IPS DF 6.9 (cell line): Measurements from ENCODE around the gene NKG7.

Experiments
- DNase-seq: peaks from one replicate; pipeline ENCODE4 v3.0.0-alpha.2; 2013; ENCODE audit warnings: low read depth, low spot score
- H3K27ac ChIP-seq: one replicate; pipeline ENCODE4 v1.5.1; 2013; ENCODE audit warnings: low read length, control low read depth
- H3K27me3 ChIP-seq: 2 replicates; pipeline ENCODE4 v1.6.1; 2013; ENCODE audit warnings: mild to moderate bottlenecking, low read length; ENCODE audit not compliant: control insufficient read depth, insufficient read depth
- H3K36me3 ChIP-seq: 2 replicates; pipeline ENCODE4 v1.6.1; 2013; ENCODE audit warnings: low read length; ENCODE audit not compliant: control insufficient read depth, insufficient read depth
- H3K4me1 ChIP-seq: 2 replicates; pipeline ENCODE4 v1.6.1; 2013; ENCODE audit warnings: low read length; ENCODE audit not compliant: control insufficient read depth, insufficient read depth
- H3K4me3 ChIP-seq: 2 replicates; pipeline ENCODE4 v1.5.1; 2013; ENCODE audit warnings: mild to moderate bottlenecking, low read length
- H3K9me3 ChIP-seq: 2 replicates; pipeline ENCODE4 v1.6.1; 2013; ENCODE audit warnings: low read length, inconsistent platforms; ENCODE audit not compliant: control insufficient read depth, insufficient read depth
- WGBS: extraction: QIAGEN DNeasy Blood & Tissue Kit; methylation state at CpG from one replicate; pipeline ENCODE4 v1.1.7; 2013; ENCODE audit warnings: mixed read lengths, missing lambda C conversion rate; ENCODE audit not compliant: insufficient read length, insufficient coverage; 5-methylcytosine and 5-hydroxymethylcytosine counted together

NKG7 gene

DNA sequence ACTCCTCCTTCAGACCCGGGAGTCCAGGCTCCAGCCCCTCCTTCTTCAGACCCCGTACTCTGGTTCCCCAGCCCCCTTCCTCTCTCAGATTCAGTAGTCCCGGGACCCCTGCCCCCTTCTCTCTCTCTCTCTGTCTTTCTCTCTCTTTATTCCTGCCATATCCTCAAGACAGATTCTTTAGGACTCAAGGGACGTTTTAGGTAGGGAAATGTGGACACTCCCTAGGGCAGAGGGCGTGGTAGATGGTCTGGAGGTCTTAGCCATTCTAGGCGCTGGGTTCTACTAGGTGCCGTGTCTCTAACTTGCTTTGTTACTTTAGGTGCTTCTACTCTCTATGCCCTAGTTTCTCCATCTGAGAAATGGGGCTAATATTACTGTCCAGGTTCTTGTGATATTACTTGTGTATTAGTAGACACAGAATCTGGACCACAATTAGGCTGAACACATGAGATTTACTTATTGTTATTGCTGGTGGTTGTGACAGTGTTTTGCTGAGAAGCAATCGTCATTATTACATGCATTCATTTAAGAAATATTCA lies 18.7 kb upstream of the NKG7 start:
- Histone ChIP-seq H3K9me3 (no peaks in the 10 kb centered on the region), H3K4me1 (no peaks in the 10 kb centered on the region; the same call in 1 of the 2 replicates), H3K27me3 (no peaks in the 10 kb centered on the region), H3K4me3 (no peak overlapping the region), H3K36me3 (no peaks in the 10 kb centered on the region), H3K27ac (no peak overlapping the region)
- no CpG with 5 or more reads among the region's 8 CpGs for WGBS
- DNase-seq: no peak

DNA sequence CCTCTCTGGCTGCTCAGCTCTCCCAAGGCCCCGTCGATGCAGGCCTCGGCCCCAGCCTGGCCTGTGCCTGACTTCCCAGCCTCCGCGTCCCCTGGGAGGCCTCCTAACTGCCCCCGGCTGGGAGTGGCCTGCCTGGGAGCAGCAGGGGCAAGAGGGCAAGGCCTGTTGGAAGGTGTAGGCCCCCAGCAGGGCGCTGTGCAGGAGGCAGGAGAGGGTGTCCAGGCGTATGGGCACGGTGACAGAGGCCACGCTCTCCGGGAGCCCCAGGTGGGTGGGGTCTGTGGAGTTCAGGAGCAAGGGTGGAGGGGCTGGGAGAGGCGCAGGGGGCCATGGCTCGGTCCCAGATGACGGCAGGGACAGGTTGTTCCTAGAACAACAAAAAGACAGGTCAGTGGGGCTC lies 16.7 kb upstream of the NKG7 start:
- Histone ChIP-seq H3K4me1 (no peaks in the 10 kb centered on the region; the same call in 1 of the 2 replicates), H3K36me3 (no peaks in the 10 kb centered on the region), H3K4me3 (no peak overlapping the region), H3K9me3 (no peaks in the 10 kb centered on the region), H3K27ac (no peak overlapping the region), H3K27me3 (no peaks in the 10 kb centered on the region)
- WGBS: no CpG with 5 or more reads among the region's 14 CpGs
- no peak for DNase-seq

DNA sequence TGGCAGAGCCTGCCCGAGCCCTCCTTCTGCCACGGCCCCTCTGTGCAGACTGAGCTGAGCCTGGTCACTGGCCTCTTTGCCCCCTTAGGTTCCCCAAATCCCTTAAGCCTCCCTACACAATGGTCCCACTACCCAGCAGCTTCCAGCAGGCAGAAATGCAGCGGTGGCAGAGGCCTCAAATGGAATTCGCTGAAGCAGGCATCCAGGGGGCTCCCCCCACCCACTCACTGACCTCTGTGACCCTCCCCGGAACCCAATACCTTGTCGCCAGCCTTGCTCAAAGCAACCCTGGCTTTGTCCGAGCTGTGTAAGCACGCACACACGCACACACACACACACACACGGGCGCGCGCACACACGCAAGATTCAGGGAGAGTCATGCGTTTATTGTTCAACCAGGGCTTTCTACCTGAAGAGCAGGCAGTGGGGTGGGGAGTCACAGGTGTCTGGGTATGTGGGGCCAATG lies 15.5 kb upstream of the NKG7 start, which contains the start of gene LIM2:
TSS of gene LIM2 (minus strand) at position 51 of the 466 bp plus-strand sequence. CDS start 531 bp downstream, outside the sequence.
- H3K27me3 ChIP-seq: no peaks in the 10 kb centered on the region

DNA sequence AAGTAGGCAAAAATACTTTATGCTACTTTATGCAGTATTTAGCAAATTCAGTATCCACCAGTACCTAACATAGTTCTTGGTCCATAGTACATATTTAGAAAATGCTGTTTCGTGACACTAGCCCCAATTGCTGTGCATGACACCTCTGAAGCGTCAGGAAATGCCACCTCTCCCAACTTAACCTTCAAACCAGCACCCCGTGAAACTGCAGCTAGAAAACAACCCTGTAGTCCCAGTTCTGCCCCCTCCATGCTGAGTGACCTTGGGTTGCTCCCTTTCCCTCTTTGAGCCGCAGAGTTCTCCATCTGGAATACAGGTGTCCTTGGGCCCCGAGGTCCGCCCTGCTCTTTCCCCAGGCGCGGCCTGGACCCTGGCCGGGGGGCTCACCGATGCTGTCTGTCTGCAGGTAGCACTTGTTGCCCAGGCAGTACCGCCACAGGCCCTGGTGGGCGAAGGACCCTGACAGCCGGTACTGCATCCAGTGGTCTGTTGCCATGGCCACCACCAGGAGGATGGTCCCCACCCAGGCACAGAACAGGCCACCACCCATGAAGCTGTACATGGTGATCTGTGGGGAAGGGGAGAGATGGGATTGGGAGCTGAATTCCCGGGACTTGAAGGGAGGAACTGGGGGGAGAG lies 14.5 kb upstream of the NKG7 start:
- H3K9me3 ChIP-seq: no peaks in the 10 kb centered on the region
- H3K27ac ChIP-seq: no peak overlapping the region
- no peaks in the 10 kb centered on the region; the same call in 1 of the 2 replicates for H3K4me1 ChIP-seq
- no peak for DNase-seq
- no CpG with 5 or more reads among the region's 14 CpGs for WGBS
- no peaks in the 10 kb centered on the region for H3K27me3 ChIP-seq
- no peak overlapping the region for H3K4me3 ChIP-seq
- H3K36me3 ChIP-seq: no peaks in the 10 kb centered on the region

More for the DNA sequence above, 15.5 kb upstream of the NKG7 start, which contains the start of gene LIM2:
- H3K4me1 ChIP-seq: no peaks in the 10 kb centered on the region; the same call in 1 of the 2 replicates
- no peak for DNase-seq
- no peak within 1 kb of the TSS for H3K4me3 ChIP-seq
- WGBS: no CpG with 5 or more reads among the region's 15 CpGs
- no peaks in the 10 kb centered on the region for H3K36me3 ChIP-seq
- H3K9me3 ChIP-seq: no peaks in the 10 kb centered on the region
- H3K27ac ChIP-seq: no peak within 1 kb of the TSS

DNA sequence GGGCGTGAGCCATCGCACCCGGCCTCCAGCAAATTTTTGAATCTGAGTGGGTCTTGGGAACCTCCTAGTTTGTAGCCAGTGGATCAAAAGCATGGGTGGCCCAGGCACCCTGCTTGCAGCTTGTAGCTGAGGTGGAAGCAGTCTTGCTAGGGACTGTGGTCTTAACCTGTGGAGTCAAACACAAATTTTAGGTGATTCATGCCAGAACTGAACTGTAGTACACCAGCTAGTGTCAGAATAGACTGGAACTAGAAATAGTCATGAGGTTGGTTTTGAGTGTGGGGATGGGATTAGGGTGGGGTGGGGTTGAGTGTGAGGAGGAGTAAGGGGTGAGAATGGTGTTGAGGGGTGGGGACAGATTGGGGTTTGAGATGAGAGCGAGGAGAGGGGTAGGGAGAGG lies 9.6 kb upstream of the NKG7 start:
- no peaks in the 10 kb centered on the region for H3K27me3 ChIP-seq
- H3K27ac ChIP-seq: no peak overlapping the region
- WGBS: 100% methylated on average over 1 of the region's 4 CpGs
- H3K4me1 ChIP-seq: no peaks in the 10 kb centered on the region
- H3K4me3 ChIP-seq: no peak overlapping the region
- H3K9me3 ChIP-seq: no peaks in the 10 kb centered on the region
- DNase-seq: no peak
- no peaks in the 10 kb centered on the region for H3K36me3 ChIP-seq

DNA sequence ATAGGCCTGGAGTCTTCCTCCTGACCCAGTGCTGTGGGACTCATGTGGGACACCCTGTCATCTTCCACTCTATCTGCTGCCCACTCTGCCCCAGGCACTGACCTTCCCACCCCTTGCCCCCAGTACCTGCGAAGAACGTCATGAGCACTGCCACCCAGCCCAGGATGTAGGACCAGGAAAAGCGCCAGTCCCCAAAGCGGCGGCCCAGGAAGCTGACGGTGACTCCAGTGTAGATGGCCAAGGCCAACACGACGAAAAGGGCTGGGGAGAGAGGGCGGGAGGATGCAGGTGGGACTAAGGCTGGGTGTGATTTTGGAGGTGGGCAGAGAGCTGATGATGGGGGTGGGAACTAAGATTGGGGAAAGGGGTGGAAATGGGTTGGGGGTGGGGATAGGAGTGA lies 7.9 kb upstream of the NKG7 start:
- H3K36me3 ChIP-seq: no peaks in the 10 kb centered on the region
- H3K4me3 ChIP-seq: no peak overlapping the region
- H3K4me1 ChIP-seq: no peaks in the 10 kb centered on the region
- H3K27ac ChIP-seq: no peak overlapping the region
- DNase-seq: no peak
- no peaks in the 10 kb centered on the region for H3K9me3 ChIP-seq
- no peaks in the 10 kb centered on the region for H3K27me3 ChIP-seq
- WGBS: no CpG with 5 or more reads among the region's 9 CpGs

DNA sequence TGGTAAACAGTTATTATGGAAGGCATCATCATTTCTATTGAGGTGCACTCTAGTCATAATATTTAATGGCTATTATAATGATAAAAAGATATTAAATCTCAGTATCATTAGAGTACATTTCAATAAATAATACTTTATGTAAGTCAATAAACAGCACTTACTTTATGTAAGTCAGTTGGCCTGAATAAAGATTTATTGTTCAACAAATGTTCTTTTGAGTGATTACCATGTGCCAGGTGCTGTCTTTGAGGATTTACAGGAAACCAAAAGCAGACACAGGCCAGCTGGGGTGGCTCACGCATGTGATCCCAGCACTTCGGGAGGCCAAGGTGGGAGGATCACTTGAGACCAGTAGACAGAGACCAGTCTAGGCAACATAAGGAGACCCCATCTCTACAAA lies 5.0 kb upstream of the NKG7 start:
- Histone ChIP-seq H3K4me3 (no peak overlapping the region), H3K4me1 (no peaks in the 10 kb centered on the region), H3K27me3 (no peaks in the 10 kb centered on the region), H3K36me3 (no peaks in the 10 kb centered on the region), H3K9me3 (no peaks in the 10 kb centered on the region), H3K27ac (no peak overlapping the region)
- no peak for DNase-seq
- WGBS: no CpG with 5 or more reads among the region's 2 CpGs

DNA sequence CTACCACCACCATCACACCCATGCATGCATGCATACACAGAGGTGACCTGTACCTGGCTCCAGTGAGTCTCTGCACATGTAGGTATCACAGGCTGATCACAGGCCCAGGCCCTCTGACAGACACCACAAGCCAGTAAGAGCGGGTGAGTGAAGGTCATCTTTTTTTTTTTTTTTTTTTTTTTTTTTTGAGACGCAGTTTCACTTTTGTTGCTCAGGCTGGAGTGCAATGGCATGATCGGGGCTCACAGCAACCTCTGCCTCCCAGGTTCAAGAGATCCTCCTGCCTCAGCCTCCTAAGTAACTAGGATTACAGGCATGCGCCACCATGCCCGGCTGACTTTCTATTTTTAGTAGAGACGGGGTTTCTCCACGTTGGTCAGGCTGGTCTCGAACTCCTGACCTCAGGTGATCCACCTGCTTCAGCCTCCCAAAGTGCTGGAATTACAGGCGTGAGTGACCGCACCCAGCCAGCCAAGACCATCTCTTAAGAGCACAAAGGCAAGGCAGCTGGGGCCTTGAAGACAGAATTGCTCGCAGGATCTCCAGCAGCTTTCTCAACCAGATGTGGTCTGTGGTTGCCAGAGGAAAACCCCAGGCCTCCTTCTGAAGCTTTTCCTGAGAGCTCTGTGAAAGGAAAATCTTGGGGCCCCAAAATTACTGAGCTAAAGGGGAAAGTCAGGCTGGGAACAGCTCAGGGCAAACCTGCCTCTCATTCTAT lies 3.2 kb upstream of the NKG7 start:
- Histone ChIP-seq H3K36me3 (no peaks in the 10 kb centered on the region), H3K4me1 (no peaks in the 10 kb centered on the region), H3K4me3 (no peak overlapping the region), H3K27me3 (no peaks in the 10 kb centered on the region), H3K9me3 (no peaks in the 10 kb centered on the region), H3K27ac (no peak overlapping the region)
- WGBS: no CpG with 5 or more reads among the region's 11 CpGs
- no peak for DNase-seq

DNA sequence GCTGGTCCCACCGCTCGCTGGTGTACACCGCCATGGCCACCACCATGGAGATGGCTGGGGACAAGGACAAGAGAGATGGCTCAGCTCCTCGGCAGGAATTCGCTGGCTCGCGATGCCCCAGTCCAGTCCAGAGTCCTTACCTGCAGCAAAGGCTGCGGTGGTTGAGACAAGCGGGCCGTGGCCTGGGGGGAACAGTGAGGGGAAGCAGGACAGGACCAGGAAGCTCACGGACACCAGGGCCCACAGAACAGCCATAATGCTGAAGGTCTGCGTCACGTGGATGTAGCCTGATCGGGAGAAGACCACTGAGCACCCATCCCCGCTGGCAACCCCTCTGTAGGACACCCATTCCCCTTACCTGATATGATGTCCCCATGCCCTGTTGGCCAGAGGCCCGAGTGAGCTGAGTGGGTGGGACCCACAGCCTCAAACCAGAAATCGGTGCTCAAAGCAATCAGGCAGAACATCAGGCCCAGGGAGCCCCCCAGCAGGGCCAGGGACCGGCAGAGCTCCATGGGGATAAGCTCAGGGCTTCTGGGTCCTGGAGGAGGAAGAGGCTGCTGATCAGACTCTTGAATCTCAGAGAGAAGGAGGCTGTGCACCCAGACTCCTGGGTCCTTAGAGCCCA lies 319 bp downstream of the NKG7 start:
- Histone ChIP-seq H3K36me3 (no peaks in the 10 kb centered on the region), H3K27me3 (no peaks in the 10 kb centered on the region), H3K4me1 (peaks cover 6% of the 10 kb centered on the region), H3K9me3 (no peaks in the 10 kb centered on the region), H3K4me3 (no peak overlapping the region), H3K27ac (no peak overlapping the region)
- DNase-seq: no peak
- WGBS: no CpG with 5 or more reads among the region's 18 CpGs

DNA sequence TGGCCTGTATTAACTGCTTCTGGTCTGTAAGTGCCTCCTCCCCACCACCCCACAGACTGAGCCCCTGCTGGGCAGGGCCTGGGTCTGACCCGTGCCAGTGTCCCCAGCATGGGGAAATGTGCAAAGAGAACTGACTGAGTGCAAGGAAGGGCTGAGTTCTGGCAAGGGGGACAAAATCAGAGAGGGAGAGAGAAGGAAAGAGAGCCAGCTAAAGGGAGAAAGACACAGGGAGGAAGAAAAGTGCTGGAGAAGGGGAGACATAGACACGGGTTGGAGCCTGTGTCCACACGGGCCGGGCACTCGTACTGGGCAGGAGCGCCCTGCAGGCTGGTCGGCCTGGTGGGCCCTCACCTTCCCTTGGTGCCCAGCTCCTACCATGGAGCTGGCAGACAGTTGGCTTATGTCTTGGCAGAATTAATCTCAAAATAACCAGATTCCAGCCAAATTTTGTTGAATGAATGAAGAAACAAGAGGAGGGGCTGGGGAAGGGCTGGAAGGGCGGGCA lies 1.2 kb downstream of the NKG7 start:
- no peak overlapping the region for H3K27ac ChIP-seq
- no peak for DNase-seq
- H3K4me1 ChIP-seq: peaks cover 6% of the 10 kb centered on the region
- no peaks in the 10 kb centered on the region for H3K9me3 ChIP-seq
- no CpG with 5 or more reads among the region's 8 CpGs for WGBS
- no peak overlapping the region for H3K4me3 ChIP-seq
- H3K27me3 ChIP-seq: no peaks in the 10 kb centered on the region
- H3K36me3 ChIP-seq: no peaks in the 10 kb centered on the region
